K562 (cell line): Measurements from ENCODE around the gene GPX7. TPM values are rescaled to one million over a fixed set of nuclear protein-coding genes. Genes with fewer than 3 reads are reported as not detected.

Source experiments
- CHD1 ChIP-seq: fragments of 200-600 bp; sonication (generic); IDR thresholded peaks from one replicate; pipeline ENCODE4 v1.6.1; 2012; ENCODE audit warnings: mild to moderate bottlenecking, moderate library complexity, low read length, inconsistent platforms
- E4F1 ChIP-seq: fragments of 250-450 bp; sonication (Bioruptor Pico); IDR thresholded peaks from 2 replicates; pipeline ENCODE4 v1.5.0; 2021; ENCODE audit warnings: mild to moderate bottlenecking, borderline replicate concordance
- HMGN3 ChIP-seq: IDR thresholded peaks from 2 replicates; pipeline ENCODE4 v1.6.1; 2011; ENCODE audit warnings: borderline replicate concordance, low read depth, mild to moderate bottlenecking, mixed read lengths, low read length; ENCODE audit not compliant: insufficient read length; ENCODE audit errors: extremely low read depth
- HOMEZ ChIP-seq: fragments of 250-450 bp; sonication (Bioruptor Pico); IDR thresholded peaks from 2 replicates; pipeline ENCODE4 v1.4.0; 2020; ENCODE audit warnings: mild to moderate bottlenecking, moderate library complexity
- PRDM10 ChIP-seq: fragments of 450-650 bp; IDR thresholded peaks from 2 replicates; pipeline ENCODE4 v1.6.1; 2018; ENCODE audit not compliant: partially characterized antibody
- SAFB2 ChIP-seq: fragments of 200-400 bp; formaldehyde crosslinking; IDR thresholded peaks from 2 replicates; pipeline ENCODE4 v1.6.1; 2018; ENCODE audit warnings: borderline replicate concordance, low read length, low read depth, moderate library complexity; ENCODE audit not compliant: severe bottlenecking
- SIN3A ChIP-seq, 2 experiments: fragments of 150-350 bp in 1 of 2; IDR thresholded peaks; 2 replicates each; pipeline ENCODE4 v1.6.1; 2011 to 2016; ENCODE audit warnings: borderline replicate concordance in 2 of 2, low read depth in 2 of 2, low read length in 2 of 2, mild to moderate bottlenecking in 2 of 2, moderate library complexity in 2 of 2; ENCODE audit not compliant: control insufficient read depth in 1 of 2
- TRIM25 ChIP-seq: fragments of 450-650 bp; IDR thresholded peaks from 2 replicates; pipeline ENCODE4 v1.7.0; 2016; ENCODE audit warnings: borderline replicate concordance
- TSHZ1 ChIP-seq: fragments of 250-450 bp; sonication (Bioruptor Pico); IDR thresholded peaks from 2 replicates; pipeline ENCODE4 v1.4.0; 2020; ENCODE audit warnings: mild to moderate bottlenecking, moderate library complexity
- ZNF57 ChIP-seq: fragments of 450-650 bp; formaldehyde crosslinking; IDR thresholded peaks from 2 replicates; pipeline ENCODE4 v1.4.0; 2020; ENCODE audit warnings: mild to moderate bottlenecking, moderate library complexity
- ZNF785 ChIP-seq: fragments of 250-450 bp; sonication (Bioruptor Pico); IDR thresholded peaks from 2 replicates; pipeline ENCODE4 v1.4.0; 2020; ENCODE audit warnings: mild to moderate bottlenecking
- polyA plus RNA-seq, 8 experiments: library from polyadenylated mRNA; depleted of rRNA in 4 of 8; stranded (reverse) in 5 of 8; unstranded in 3 of 8; fragments of >200 nt; fragmentation: Nextera tagmentation in 2 of 8; fragmentation: Illumina TruSeq in 1 of 8; extraction: Ambion mirVana in 2 of 8; extraction: Trizol in 1 of 8; gene quantifications; 2 replicates each; pipeline versions ENCODE4 v1.2.1 to v1.2.3, GENCODE V29; 2011 to 2014; ENCODE audit warnings: inconsistent platforms in 1 of 8, missing spikeins in 1 of 8
- total RNA-seq, 7 experiments: library from RNA; depleted of rRNA in 6 of 7; stranded (reverse); fragments of >200 nt in 6 of 7; fragmentation: Illumina TruSeq in 2 of 7; extraction: Trizol in 2 of 7; gene quantifications; 2 replicates each; pipeline versions ENCODE4 v1.2.1 to v1.2.3, GENCODE V29; 2011 to 2021; ENCODE audit warnings: low replicate concordance in 1 of 7

GPX7 gene
- total and polyA plus RNA-seq, 9 of the 15 experiments (the other 6 are each of a cell fraction or from before 2014, with no cell fraction given) = 0.08 TPM; not detected in 8

DNA sequence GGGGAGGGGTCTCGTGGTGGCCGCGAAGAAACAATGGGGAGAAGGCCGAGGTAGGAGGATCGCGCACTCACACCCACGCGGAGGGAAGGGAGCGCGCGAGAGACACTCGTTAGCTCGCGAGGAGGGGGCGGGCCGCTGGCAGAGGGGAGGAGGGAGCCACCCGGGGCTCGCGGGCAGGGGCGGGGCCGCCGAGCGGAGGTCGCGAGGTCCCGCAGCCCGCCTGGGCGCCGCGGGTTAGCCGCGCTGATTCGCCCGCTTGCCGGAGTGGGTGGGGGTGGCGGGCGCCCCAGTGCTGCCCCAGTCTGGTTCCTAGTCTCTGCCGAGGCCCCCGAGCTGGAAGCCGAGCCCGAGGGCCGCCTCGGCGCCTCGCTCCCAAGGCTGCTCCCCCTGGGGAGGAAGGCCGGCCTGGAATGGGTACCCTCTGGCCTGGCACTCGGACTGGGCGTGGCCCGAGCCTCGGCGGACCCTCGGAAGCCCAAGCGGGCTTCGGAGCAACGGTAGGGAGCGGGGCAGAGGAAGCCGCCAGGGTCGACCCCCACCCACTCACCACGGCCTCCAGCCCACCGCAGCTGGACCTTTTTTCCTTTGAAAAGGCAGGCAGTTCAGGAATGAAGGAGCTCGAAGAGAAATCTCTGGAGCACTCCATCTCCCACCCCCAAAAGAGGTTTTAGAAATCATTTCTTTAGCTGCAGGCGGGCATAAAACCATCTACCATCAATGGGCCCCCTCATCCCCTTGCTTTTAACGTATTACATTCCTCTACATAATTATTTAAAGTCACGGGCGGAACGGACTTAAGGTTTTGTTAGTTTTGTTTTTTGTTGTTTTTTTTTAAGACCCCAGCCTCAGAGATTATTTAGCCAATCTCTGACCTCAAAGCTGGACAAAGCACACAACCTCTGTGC lies 48.6 kb upstream of the GPX7 start (continued):
- TF ChIP-seq PRDM10 = peak; percentile 39
- no peak for TF ChIP-seq ZNF785
- TF ChIP-seq ZNF57 (CRISPR knock-in tag) = no peak
- TF ChIP-seq TSHZ1 = no peak
- TF ChIP-seq HOMEZ (CRISPR knock-in tag) = no peak
- TF ChIP-seq CHD1 = no peak
- TF ChIP-seq SIN3A (IDR thresholded peaks at IDR 0.05; ENCODE audit: borderline replicate concordance in 2 of 2, control insufficient read depth in 1 of 2, low read depth in 2 of 2, low read length in 2 of 2) = no peak; a peak in 1 of 4 replicates
- no peak for TF ChIP-seq E4F1
- TF ChIP-seq SAFB2 = no peak
- TF ChIP-seq HMGN3 = peak; percentile 78
- TF ChIP-seq TRIM25 = no peak
